OCI-LY1 (cell line): Measurements from ENCODE around the gene HRC.

ENCODE experiments used
- H2AFZ ChIP-seq: fragments of 200-600 bp; sonication (generic), shearing (Covaris generic); 2 replicates; pipeline ENCODE4 v1.6.0; 2014; ENCODE audit warnings: antibody characterized with exemption, mild to moderate bottlenecking, low read length
- H3F3A ChIP-seq: fragments of 200-600 bp; sonication (generic), shearing (Covaris generic); 2 replicates; pipeline ENCODE4 v1.6.0; 2014; ENCODE audit warnings: mild to moderate bottlenecking, antibody characterized with exemption, low read length, moderate library complexity; ENCODE audit not compliant: insufficient read depth
- H3K27ac ChIP-seq: fragments of 200-600 bp; sonication (generic); 2 replicates; pipeline ENCODE4 v1.5.1; 2014; ENCODE audit warnings: low read length, mixed run types, mild to moderate bottlenecking, low read depth; ENCODE audit not compliant: poor library complexity, severe bottlenecking
- H3K27me3 ChIP-seq: fragments of 200-600 bp; sonication (generic); 2 replicates; pipeline ENCODE4 v1.6.0; 2014; ENCODE audit warnings: antibody characterized with exemption, mild to moderate bottlenecking, low read length, moderate library complexity; ENCODE audit not compliant: insufficient read depth
- H3K36me3 ChIP-seq: fragments of 200-600 bp; sonication (generic); 2 replicates; pipeline ENCODE4 v1.6.1; 2014; ENCODE audit warnings: mild to moderate bottlenecking, antibody characterized with exemption, low read length, moderate library complexity, mixed read lengths; ENCODE audit not compliant: insufficient read depth
- H3K4me1 ChIP-seq: fragments of 200-600 bp; sonication (generic); 2 replicates; pipeline ENCODE4 v1.5.1; 2014; ENCODE audit warnings: mild to moderate bottlenecking, low read length, moderate library complexity; ENCODE audit not compliant: insufficient read depth, severe bottlenecking
- H3K4me2 ChIP-seq: fragments of 200-600 bp; sonication (generic), shearing (Covaris generic); 2 replicates; pipeline ENCODE4 v1.6.1; 2014; ENCODE audit warnings: low read length
- H3K4me3 ChIP-seq: fragments of 200-600 bp; sonication (generic); 2 replicates; pipeline ENCODE4 v1.5.1; 2014; ENCODE audit warnings: low read length, low read depth, mild to moderate bottlenecking, mixed read lengths; ENCODE audit not compliant: poor library complexity, severe bottlenecking
- H3K79me2 ChIP-seq: fragments of 200-600 bp; shearing (Covaris generic); 2 replicates; pipeline ENCODE4 v1.6.1; 2016; ENCODE audit warnings: mixed run types, low read length, mixed read lengths; ENCODE audit not compliant: insufficient read depth
- H3K9ac ChIP-seq: fragments of 200-600 bp; sonication (generic), shearing (Covaris generic); 2 replicates; pipeline ENCODE4 v1.6.1; 2014; ENCODE audit warnings: mild to moderate bottlenecking, low read length, mixed read lengths
- H3K9me2 ChIP-seq: fragments of 200-600 bp; sonication (generic), shearing (Covaris generic); 2 replicates; pipeline ENCODE4 v1.6.1; 2014; ENCODE audit warnings: low read depth, mild to moderate bottlenecking, low read length, mixed read lengths
- H3K9me3 ChIP-seq: fragments of 200-600 bp; shearing (Covaris generic); 2 replicates; pipeline ENCODE4 v1.6.1; 2014; ENCODE audit warnings: low read length, mixed read lengths
- H4K20me1 ChIP-seq: fragments of 200-600 bp; sonication (generic), shearing (Covaris generic); 2 replicates; pipeline ENCODE4 v1.6.0; 2016; ENCODE audit warnings: mild to moderate bottlenecking, low read length; ENCODE audit not compliant: insufficient read depth
- EZH2 ChIP-seq: fragments of 200-600 bp; sonication (generic), shearing (Covaris generic); IDR thresholded peaks from 2 replicates; pipeline ENCODE4 v1.8.0; 2017; ENCODE audit warnings: borderline replicate concordance, mixed run types, mild to moderate bottlenecking, antibody characterized with exemption, low read length, moderate library complexity, mixed read lengths
- TF ChIP-seq, protein P1 (sequence below): fragments of 200-600 bp; sonication (generic), shearing (Covaris generic); IDR thresholded peaks from 2 replicates; pipeline ENCODE4 v1.5.1; 2017; ENCODE audit warnings: mild to moderate bottlenecking, antibody characterized with exemption, low read length, moderate library complexity, mixed read lengths

Gene HRC

DNA sequence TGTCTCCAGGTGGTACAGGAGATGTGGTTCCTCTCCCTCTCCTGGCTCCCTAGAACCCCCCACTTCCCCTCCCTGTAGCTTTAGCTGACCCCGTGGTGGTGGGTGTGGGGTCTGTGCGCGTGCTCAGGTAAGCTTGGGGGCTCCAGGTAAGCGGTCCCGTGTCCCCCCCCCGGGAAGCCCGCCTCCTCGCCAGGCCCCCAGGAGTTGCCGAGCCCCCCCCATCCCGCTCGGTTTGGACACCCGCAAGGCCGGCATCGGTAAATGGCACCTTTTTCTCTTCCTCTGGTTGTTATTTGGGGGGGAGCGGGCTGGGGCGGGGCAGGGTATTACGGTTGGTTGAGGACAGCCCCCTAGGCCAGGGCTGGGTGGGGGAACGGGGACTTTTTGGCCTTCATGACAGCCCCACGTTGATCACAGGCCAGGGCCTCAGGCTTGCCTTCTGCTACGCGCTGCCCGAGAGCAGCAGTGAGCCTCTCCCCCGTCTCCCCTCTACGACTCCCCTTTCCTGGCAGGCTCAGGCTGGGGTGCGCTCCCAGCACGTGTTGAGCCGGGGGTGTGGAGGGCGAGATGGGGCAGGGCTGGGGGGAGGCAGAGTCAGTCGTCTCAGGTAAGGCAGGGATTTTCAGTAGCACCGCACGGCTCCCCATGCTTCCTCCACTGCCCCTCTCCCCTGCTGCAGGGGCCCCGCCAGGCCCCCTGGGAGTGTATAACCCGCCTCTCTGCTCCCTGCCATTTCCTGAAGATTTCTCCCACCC, 51.7 kb downstream of the HRC start:
- no peak overlapping the region for H3K4me3 ChIP-seq
- TF ChIP-seq, protein P1, sequence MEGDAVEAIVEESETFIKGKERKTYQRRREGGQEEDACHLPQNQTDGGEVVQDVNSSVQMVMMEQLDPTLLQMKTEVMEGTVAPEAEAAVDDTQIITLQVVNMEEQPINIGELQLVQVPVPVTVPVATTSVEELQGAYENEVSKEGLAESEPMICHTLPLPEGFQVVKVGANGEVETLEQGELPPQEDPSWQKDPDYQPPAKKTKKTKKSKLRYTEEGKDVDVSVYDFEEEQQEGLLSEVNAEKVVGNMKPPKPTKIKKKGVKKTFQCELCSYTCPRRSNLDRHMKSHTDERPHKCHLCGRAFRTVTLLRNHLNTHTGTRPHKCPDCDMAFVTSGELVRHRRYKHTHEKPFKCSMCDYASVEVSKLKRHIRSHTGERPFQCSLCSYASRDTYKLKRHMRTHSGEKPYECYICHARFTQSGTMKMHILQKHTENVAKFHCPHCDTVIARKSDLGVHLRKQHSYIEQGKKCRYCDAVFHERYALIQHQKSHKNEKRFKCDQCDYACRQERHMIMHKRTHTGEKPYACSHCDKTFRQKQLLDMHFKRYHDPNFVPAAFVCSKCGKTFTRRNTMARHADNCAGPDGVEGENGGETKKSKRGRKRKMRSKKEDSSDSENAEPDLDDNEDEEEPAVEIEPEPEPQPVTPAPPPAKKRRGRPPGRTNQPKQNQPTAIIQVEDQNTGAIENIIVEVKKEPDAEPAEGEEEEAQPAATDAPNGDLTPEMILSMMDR, result no peak
- TF ChIP-seq EZH2, result no peak
- no peak overlapping the region for H3K9ac ChIP-seq
- no peak overlapping the region for H2AFZ ChIP-seq
- H3K36me3 ChIP-seq, result peaks cover 91% of the 10 kb centered on the region
- H3K27me3 ChIP-seq, result no peaks in the 10 kb centered on the region
- peaks cover 3% of the 10 kb centered on the region; the same call in 1 of the 2 replicates for H3F3A ChIP-seq
- no peaks in the 10 kb centered on the region for H3K9me3 ChIP-seq
- H4K20me1 ChIP-seq, result no peaks in the 10 kb centered on the region
- no peaks in the 10 kb centered on the region for H3K4me1 ChIP-seq
- H3K9me2 ChIP-seq, result no peaks in the 10 kb centered on the region
- no peaks in the 10 kb centered on the region for H3K79me2 ChIP-seq
- no peak overlapping the region for H3K27ac ChIP-seq
- no peak overlapping the region for H3K4me2 ChIP-seq

DNA sequence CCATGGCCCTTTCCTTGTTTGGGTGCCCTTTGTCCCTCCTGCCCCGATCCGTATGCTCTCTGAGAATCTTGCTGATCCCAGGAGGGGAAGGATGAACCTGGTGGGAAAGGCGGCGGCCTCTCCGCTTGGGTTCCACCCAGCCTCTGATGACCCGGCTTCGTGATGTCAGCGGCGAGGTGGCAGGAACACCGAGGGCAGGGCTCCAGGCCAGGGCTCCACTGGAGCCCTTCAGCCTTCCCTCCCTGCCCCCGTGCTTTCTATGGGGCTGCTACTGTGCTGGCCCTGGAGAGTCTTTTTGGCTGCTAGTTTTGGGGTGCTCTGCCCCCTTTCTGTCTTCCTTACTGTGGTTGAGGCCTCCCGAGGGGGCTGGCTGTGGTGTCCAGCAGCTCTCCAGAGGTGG, 52.9 kb downstream of the HRC start:
- Histone ChIP-seq H3K9me2 (no peaks in the 10 kb centered on the region), H3K36me3 (peaks cover 90% of the 10 kb centered on the region), H4K20me1 (no peaks in the 10 kb centered on the region), H3K4me2 (no peak overlapping the region), H2AFZ (no peak overlapping the region), H3K9me3 (no peaks in the 10 kb centered on the region), H3K9ac (no peak overlapping the region), H3K4me1 (no peaks in the 10 kb centered on the region), H3K27ac (no peak overlapping the region), H3K27me3 (no peaks in the 10 kb centered on the region), H3F3A (peaks cover 4% of the 10 kb centered on the region; the same call in 1 of the 2 replicates), H3K79me2 (no peaks in the 10 kb centered on the region), H3K4me3 (no peak overlapping the region)
- TF ChIP-seq EZH2, result no peak
- TF ChIP-seq, protein P1, result no peak
